Heart left ventricle (tissue), 16 donors: ENCODE results near the gene LONRF2. TPM values are rescaled to one million over a fixed set of nuclear protein-coding genes. Genes with fewer than 3 reads are reported as not detected.

Experiments used
- ATAC-seq, 4 donors: fragments of 200-7000 bp; cut with Tn5 transposase; one replicate each; pipeline ENCODE4 v1.9.1; 2020 to 2022; ENCODE audit warnings: moderate library complexity in 4 of 4, mild to moderate bottlenecking in 3 of 4, moderate number of reproducible peaks in 1 of 4
- DNase-seq, 5 donors: peaks; one replicate each; pipeline ENCODE4 v3.0.0-alpha.2; 2020
- H3K27ac ChIP-seq, 12 donors: fragments of 200-600 bp; sonication (generic) in 4 of 12; one replicate each; pipeline versions ENCODE4 v1.5.0 to v1.8.0; 2016 to 2022; ENCODE audit warnings: mild to moderate bottlenecking in 2 of 12
- H3K27me3 ChIP-seq, 9 donors: fragments of 200-600 bp; sonication (generic) in 2 of 9; one replicate each; pipeline versions ENCODE4 v1.5.1 to v1.8.0; 2016 to 2022; ENCODE audit warnings: mild to moderate bottlenecking in 3 of 9
- H3K36me3 ChIP-seq, 9 donors: fragments of 200-600 bp; sonication (generic) in 2 of 9; one replicate each; pipeline versions ENCODE4 v1.5.0 to v1.8.0; 2018 to 2022; ENCODE audit warnings: mild to moderate bottlenecking in 2 of 9
- H3K4me1 ChIP-seq, 12 donors: fragments of 200-600 bp; sonication (generic) in 4 of 12; one replicate each; pipeline versions ENCODE4 v1.5.0 to v1.8.0; 2016 to 2022; ENCODE audit warnings: mild to moderate bottlenecking in 3 of 12
- H3K4me3 ChIP-seq, 12 donors: fragments of 200-600 bp; sonication (generic) in 4 of 12; one replicate each; pipeline versions ENCODE4 v1.5.0 to v1.8.0; 2017 to 2022; ENCODE audit warnings: mild to moderate bottlenecking in 9 of 12, moderate library complexity in 4 of 12
- H3K9me3 ChIP-seq, 12 donors: fragments of 200-600 bp; sonication (generic) in 4 of 12; one replicate each; pipeline versions ENCODE4 v1.5.0 to v1.8.0; 2016 to 2022; ENCODE audit warnings: mild to moderate bottlenecking in 1 of 12
- POLR2A ChIP-seq, 2 donors: fragments of 450-650 bp; IDR thresholded peaks; one replicate each; pipeline ENCODE4 v1.6.1; 2017; ENCODE audit warnings: antibody characterized with exemption in 2 of 2, mild to moderate bottlenecking in 2 of 2, moderate library complexity in 2 of 2
- WGBS, 4 donors: extraction: QIAGEN DNeasy Blood & Tissue Kit in 2 of 4; methylation state at CpG; one replicate each; pipeline versions ENCODE4 v1.1.5 to v1.1.7; 2013 to 2018; 5-methylcytosine and 5-hydroxymethylcytosine counted together
- intact Hi-C, 10 donors: fragments of 100-400 bp; cut with DNase I; formaldehyde crosslinking; loops; one replicate each; pipeline versions ENCODE4 v1.11.1 to v1.14.2; 2022
- polyA plus RNA-seq, 2 donors: library from polyadenylated mRNA; stranded (reverse); fragments of 200-250 nt; gene quantifications; one replicate each; pipeline ENCODE4 v1.2.3, GENCODE V29; 2013
- total RNA-seq, 9 donors: library from RNA; depleted of rRNA in 2 of 9; stranded (reverse); fragments of >200 nt in 2 of 9; fragmentation: NEBNext Ultra II Directional in 3 of 9; extraction: Animal tissue kit (Norgen Biotek cat#: 25700) in 3 of 9; gene quantifications; one replicate each; pipeline versions ENCODE4 v1.1.0 to v1.2.4, GENCODE V29; 2016 to 2023
- TF ChIP-seq, protein P1 (sequence below), 12 donors: fragments of 200-600 bp; sonication (generic) in 4 of 12; IDR thresholded peaks; one replicate each; pipeline versions ENCODE4 v1.5.0 to v1.8.0; 2018 to 2022; ENCODE audit warnings: antibody characterized with exemption in 12 of 12, mild to moderate bottlenecking in 5 of 12
- donor health status: ischemic (EF 13 %, LVEDD 7.1; RV severe dilation, severe dysfunction).
- donor health status: healthy with polysubstance abuse.
- donor health status: DM: no; HTN: yes; CAD: no.
- donor health status: DM: no; HTN: no; CAD: no.
- donor health status: ischemic (EF 25% LVEDD 6.9; RV normal size, moderate dysfunction).
- donor health status: ischemic (EF 25% LVEDD 5.7; RV mildly dilated, moderate dysfunction).
- donor health status: healthy.
- donor health status: DM: yes; HTN: yes; CAD: no.
- donor health status: ischemic (EF 35%, LVEDD 5.7; RV mildly dilated, moderate dysfunction).
- donor health status: nonischemic (EF 11% LVEDD 7.7; RV severe dilation, severe dysfunction).
- donor health status: DM: yes; HTN: yes; CAD: no.
- donor health status: PGD.
- donor health status: ischemic (EF 29% LVEDD 5.4; RV normal size, mild dysfunction).
- donor health status: nonischemic (EF 23%, LVEDD 6.1; RV moderate dilation, normal function).

LONRF2 gene
- total and polyA plus RNA-seq, 11 donors = 2.4 to 29.7 (median 16.5) TPM

DNA sequence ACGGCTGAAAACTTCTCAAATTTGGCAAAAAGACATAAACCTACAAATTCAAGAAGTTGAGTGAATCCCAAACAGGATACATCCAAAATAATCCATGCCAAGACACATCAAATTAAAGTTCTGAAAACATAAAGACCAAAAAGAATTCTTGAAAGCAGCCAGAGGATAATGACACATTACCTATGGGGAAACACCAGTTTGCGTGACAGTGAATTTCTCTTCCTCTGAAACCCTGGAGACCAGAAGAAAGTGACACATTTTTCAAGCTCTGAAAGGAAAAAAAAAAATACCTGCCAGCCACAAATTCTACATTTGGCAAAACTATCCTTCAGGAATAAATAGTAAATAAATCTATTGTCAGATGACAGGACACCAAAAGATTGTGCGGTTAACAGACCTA is 93.9 kb downstream of the LONRF2 start:
- WGBS, 4 donors = 89 to 93% (median 91%) methylated on average over 3 of the region's 3 CpGs
- intact Hi-C loops = loop anchor here in 1 of 10 donors (10.0 kb wide), 1 partner anchor 124 kb away; no protein-coding TSS in a partner anchor

DNA sequence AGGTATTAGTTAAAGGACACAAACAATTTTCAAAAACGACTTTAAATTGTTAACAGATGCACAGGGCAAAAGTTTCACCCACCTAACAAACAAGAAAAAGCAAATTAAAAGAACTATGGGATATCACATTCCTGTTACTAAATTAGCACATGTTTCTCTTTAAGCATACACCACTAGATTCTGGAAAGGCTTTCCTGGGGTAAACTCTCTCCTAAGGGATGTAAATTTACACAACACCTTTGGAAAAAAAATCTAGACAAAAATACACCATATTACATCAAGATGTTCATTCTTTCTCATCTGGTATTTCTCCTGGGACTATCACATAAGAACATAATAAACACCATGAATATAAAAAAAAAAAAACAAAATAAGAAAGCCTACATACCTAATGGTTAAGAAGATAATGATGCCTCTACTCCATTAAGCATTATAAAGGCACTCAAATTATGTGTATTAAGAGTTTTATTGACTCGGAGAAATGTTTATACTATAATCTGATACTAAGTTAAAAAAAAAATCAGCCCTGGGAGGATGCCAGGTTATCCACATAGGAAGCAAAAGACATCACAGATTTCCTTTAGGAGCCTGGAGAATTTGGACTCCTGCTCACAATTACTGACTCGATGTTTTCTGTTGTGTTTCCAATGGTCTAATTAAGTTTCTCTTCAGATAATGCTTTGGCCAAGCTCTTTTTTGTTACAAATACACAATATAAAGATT is 97.2 kb downstream of the LONRF2 start:
- TF ChIP-seq, protein P1, sequence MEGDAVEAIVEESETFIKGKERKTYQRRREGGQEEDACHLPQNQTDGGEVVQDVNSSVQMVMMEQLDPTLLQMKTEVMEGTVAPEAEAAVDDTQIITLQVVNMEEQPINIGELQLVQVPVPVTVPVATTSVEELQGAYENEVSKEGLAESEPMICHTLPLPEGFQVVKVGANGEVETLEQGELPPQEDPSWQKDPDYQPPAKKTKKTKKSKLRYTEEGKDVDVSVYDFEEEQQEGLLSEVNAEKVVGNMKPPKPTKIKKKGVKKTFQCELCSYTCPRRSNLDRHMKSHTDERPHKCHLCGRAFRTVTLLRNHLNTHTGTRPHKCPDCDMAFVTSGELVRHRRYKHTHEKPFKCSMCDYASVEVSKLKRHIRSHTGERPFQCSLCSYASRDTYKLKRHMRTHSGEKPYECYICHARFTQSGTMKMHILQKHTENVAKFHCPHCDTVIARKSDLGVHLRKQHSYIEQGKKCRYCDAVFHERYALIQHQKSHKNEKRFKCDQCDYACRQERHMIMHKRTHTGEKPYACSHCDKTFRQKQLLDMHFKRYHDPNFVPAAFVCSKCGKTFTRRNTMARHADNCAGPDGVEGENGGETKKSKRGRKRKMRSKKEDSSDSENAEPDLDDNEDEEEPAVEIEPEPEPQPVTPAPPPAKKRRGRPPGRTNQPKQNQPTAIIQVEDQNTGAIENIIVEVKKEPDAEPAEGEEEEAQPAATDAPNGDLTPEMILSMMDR (IDR thresholded peaks at IDR 0.05) = no peak
- TF ChIP-seq POLR2A (IDR thresholded peaks at IDR 0.05) = no peak
- no peak for ATAC-seq
- intact Hi-C loops = loop anchor here in 1 of 10 donors (10.0 kb wide), 1 partner anchor 120 kb away; no protein-coding TSS in a partner anchor

More for the DNA sequence above, 93.9 kb downstream of the LONRF2 start:
- Histone ChIP-seq H3K36me3 (no peaks in the 10 kb centered on the region), H3K27ac (no peak overlapping the region), H3K4me1 (no peaks in the 10 kb centered on the region), H3K4me3 (no peak overlapping the region), H3K9me3 (no peaks in the 10 kb centered on the region), H3K27me3 (no peaks in the 10 kb centered on the region)
- no peak for DNase-seq
- ATAC-seq = no peak
- TF ChIP-seq, protein P1 (IDR thresholded peaks at IDR 0.05) = no peak
- no peak for TF ChIP-seq POLR2A (IDR thresholded peaks at IDR 0.05)

GRCh38 chr2:100223502-100223901 is 98.8 kb downstream of the LONRF2 start:
- H3K4me1 ChIP-seq = no peaks in the 10 kb centered on the region
- no peaks in the 10 kb centered on the region for H3K36me3 ChIP-seq
- ATAC-seq (no peak), DNase-seq (no peak)
- no peaks in the 10 kb centered on the region for H3K9me3 ChIP-seq
- intact Hi-C loops = loop anchor here in 1 of 10 donors (10.0 kb wide), 1 partner anchor 119 kb away; no protein-coding TSS in a partner anchor
- 92 to 96% (median 96%) methylated on average over 6 of the region's 6 CpGs for WGBS, 4 donors
- H3K4me3 ChIP-seq = no peak overlapping the region
- TF ChIP-seq, protein P1 (IDR thresholded peaks at IDR 0.05) = no peak
- no peak for TF ChIP-seq POLR2A (IDR thresholded peaks at IDR 0.05)
- H3K27me3 ChIP-seq = no peaks in the 10 kb centered on the region
- H3K27ac ChIP-seq = no peak overlapping the region

More for the DNA sequence above, 97.2 kb downstream of the LONRF2 start:
- Histone ChIP-seq H3K4me3 (no peak overlapping the region), H3K36me3 (no peaks in the 10 kb centered on the region), H3K27ac (no peak overlapping the region), H3K4me1 (no peaks in the 10 kb centered on the region), H3K27me3 (no peaks in the 10 kb centered on the region), H3K9me3 (no peaks in the 10 kb centered on the region)
- DNase-seq = no peak
- WGBS, 4 donors = 50 to 57% (median 52%) methylated on average over 3 of the region's 3 CpGs

Other genes with a start within 250 kb of the LONRF2 start
- 10 to 100 TPM in 1 of 9 donors, 1 to 10 TPM in 8; 2.2 to 15.5 (median 6.9) TPM for gene AFF3, start 179.9 kb downstream of the LONRF2 start, total RNA-seq
- 1 to 10 TPM; 1.3 to 3.2 TPM for gene AFF3, start 179.9 kb downstream of the LONRF2 start, polyA plus RNA-seq
- gene CHST10, start 95.2 kb upstream of the LONRF2 start, total RNA-seq = 10 to 100 TPM in 4 of 9 donors, 1 to 10 TPM in 5; 7.2 to 14.1 (median 9.8) TPM
- 1 to 10 TPM; 5.8 to 6.7 TPM for gene CHST10, start 95.2 kb upstream of the LONRF2 start, polyA plus RNA-seq
- gene NMS, start 148.0 kb upstream of the LONRF2 start, total RNA-seq = not detected
- gene NMS, start 148.0 kb upstream of the LONRF2 start, polyA plus RNA-seq = not detected
- gene PDCL3, start 240.5 kb upstream of the LONRF2 start, total RNA-seq = 10 to 100 TPM; 10.3 to 29.1 (median 23.4) TPM
- gene PDCL3, start 240.5 kb upstream of the LONRF2 start, polyA plus RNA-seq = 10 to 100 TPM; 25.6 to 40.2 TPM